Ovary (tissue), 3 donors: ENCODE measurements around the gene SRGAP3.

Experiments
- EP300 ChIP-seq: sonication (generic); formaldehyde crosslinking; IDR thresholded peaks from one replicate; pipeline ENCODE4 v1.6.1; 2017; ENCODE audit warnings: antibody characterized with exemption
- TF ChIP-seq, protein P1 (sequence below), 3 donors: fragments of 450-650 bp in 2 of 3; fragments of 200-600 bp in 1 of 3; IDR thresholded peaks; one replicate each; pipeline versions ENCODE4 v1.5.1 to v1.8.0; 2016 to 2022; ENCODE audit warnings: antibody characterized with exemption in 3 of 3, mild to moderate bottlenecking in 1 of 3
- donor health status: DM: no; HTN: no; CAD: no.

- no peak for TF ChIP-seq EP300
- TF ChIP-seq, protein P1, sequence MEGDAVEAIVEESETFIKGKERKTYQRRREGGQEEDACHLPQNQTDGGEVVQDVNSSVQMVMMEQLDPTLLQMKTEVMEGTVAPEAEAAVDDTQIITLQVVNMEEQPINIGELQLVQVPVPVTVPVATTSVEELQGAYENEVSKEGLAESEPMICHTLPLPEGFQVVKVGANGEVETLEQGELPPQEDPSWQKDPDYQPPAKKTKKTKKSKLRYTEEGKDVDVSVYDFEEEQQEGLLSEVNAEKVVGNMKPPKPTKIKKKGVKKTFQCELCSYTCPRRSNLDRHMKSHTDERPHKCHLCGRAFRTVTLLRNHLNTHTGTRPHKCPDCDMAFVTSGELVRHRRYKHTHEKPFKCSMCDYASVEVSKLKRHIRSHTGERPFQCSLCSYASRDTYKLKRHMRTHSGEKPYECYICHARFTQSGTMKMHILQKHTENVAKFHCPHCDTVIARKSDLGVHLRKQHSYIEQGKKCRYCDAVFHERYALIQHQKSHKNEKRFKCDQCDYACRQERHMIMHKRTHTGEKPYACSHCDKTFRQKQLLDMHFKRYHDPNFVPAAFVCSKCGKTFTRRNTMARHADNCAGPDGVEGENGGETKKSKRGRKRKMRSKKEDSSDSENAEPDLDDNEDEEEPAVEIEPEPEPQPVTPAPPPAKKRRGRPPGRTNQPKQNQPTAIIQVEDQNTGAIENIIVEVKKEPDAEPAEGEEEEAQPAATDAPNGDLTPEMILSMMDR (IDR thresholded peaks at IDR 0.05) = no peak
These were observed 23.1 kb downstream of the SRGAP3 start for GRCh38 chr3:9226326-9226725.
